Measurements from ENCODE around the gene NPAS3.

DNA sequence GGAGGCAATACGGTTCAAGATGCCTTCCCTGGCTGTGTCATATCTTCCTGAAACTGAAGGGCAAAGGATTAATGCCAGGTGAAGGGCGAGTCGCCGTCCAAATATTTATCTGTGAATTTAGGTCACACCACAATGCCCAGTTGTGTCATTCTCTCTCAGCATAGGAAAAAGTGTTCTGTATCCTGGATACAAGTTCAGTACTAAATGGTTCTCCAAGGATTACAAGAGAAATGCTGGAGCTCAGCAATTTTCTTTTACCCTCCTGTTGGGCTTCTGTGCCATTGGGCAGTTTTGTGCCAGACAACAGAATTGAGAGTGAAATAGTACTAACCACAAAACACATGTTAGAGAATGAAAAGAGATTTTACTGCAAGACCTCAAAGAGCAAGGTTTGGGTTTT, 518.3 kb downstream of the NPAS3 start:
- TF ChIP-seq MZF1 (CRISPR knock-in tag; IDR thresholded peaks at IDR 0.05; ENCODE audit: borderline replicate concordance) = no peak
- TF ChIP-seq ARNTL (CRISPR knock-in tag; IDR thresholded peaks at IDR 0.05) = no peak
- TF ChIP-seq ZFX (CRISPR knock-in tag; IDR thresholded peaks at IDR 0.05; ENCODE audit: low read depth) = no peak
- TF ChIP-seq ZNF30 (CRISPR knock-in tag; IDR thresholded peaks at IDR 0.05) = no peak
- TF ChIP-seq, protein P1, sequence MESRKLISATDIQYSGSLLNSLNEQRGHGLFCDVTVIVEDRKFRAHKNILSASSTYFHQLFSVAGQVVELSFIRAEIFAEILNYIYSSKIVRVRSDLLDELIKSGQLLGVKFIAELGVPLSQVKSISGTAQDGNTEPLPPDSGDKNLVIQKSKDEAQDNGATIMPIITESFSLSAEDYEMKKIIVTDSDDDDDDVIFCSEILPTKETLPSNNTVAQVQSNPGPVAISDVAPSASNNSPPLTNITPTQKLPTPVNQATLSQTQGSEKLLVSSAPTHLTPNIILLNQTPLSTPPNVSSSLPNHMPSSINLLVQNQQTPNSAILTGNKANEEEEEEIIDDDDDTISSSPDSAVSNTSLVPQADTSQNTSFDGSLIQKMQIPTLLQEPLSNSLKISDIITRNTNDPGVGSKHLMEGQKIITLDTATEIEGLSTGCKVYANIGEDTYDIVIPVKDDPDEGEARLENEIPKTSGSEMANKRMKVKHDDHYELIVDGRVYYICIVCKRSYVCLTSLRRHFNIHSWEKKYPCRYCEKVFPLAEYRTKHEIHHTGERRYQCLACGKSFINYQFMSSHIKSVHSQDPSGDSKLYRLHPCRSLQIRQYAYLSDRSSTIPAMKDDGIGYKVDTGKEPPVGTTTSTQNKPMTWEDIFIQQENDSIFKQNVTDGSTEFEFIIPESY (CRISPR knock-in tag; IDR thresholded peaks at IDR 0.05) = no peak

All from HepG2 (cell line).